Loucy (cell line): Measurements from ENCODE around the gene ZNF749.
"Not testable (repeated sequence)": the region's sequence is repeated elsewhere in the genome, so short reads cannot be mapped to it uniquely, and the experiment has no call there.

Source experiments
- EZH2phosphoT487 ChIP-seq: fragments of 200-600 bp; IDR thresholded peaks from 2 replicates; pipeline ENCODE4 v1.6.1; 2018; ENCODE audit warnings: antibody characterized with exemption, mild to moderate bottlenecking, moderate library complexity, borderline replicate concordance
- TF ChIP-seq, protein P1 (sequence below): fragments of 200-600 bp; sonication (generic); conservative IDR thresholded peaks from 2 replicates; pipeline ENCODE4 v1.5.1; 2014; ENCODE audit warnings: mild to moderate bottlenecking, antibody characterized with exemption, low read length

- TF ChIP-seq, protein P1, sequence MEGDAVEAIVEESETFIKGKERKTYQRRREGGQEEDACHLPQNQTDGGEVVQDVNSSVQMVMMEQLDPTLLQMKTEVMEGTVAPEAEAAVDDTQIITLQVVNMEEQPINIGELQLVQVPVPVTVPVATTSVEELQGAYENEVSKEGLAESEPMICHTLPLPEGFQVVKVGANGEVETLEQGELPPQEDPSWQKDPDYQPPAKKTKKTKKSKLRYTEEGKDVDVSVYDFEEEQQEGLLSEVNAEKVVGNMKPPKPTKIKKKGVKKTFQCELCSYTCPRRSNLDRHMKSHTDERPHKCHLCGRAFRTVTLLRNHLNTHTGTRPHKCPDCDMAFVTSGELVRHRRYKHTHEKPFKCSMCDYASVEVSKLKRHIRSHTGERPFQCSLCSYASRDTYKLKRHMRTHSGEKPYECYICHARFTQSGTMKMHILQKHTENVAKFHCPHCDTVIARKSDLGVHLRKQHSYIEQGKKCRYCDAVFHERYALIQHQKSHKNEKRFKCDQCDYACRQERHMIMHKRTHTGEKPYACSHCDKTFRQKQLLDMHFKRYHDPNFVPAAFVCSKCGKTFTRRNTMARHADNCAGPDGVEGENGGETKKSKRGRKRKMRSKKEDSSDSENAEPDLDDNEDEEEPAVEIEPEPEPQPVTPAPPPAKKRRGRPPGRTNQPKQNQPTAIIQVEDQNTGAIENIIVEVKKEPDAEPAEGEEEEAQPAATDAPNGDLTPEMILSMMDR: not testable (repeated sequence)
- not testable (repeated sequence) for TF ChIP-seq EZH2phosphoT487
Observed at GRCh38 chr19:57487477-57488298, 52.6 kb downstream of the ZNF749 start, which contains the start of gene ZNF419.
